ENCODE data around the gene TMEM126B.
"Not testable (repeated sequence)": the region's sequence is repeated elsewhere in the genome, so short reads cannot be mapped to it uniquely, and the experiment has no call there.

The TMEM126B gene

GRCh38 chr11:85651118-85651517 is 22.7 kb downstream of the TMEM126B start:
- DNase-seq = no peak

- no peak for DNase-seq
These were observed 24.5 kb downstream of the TMEM126B start for GRCh38 chr11:85652786-85653447.

DNA sequence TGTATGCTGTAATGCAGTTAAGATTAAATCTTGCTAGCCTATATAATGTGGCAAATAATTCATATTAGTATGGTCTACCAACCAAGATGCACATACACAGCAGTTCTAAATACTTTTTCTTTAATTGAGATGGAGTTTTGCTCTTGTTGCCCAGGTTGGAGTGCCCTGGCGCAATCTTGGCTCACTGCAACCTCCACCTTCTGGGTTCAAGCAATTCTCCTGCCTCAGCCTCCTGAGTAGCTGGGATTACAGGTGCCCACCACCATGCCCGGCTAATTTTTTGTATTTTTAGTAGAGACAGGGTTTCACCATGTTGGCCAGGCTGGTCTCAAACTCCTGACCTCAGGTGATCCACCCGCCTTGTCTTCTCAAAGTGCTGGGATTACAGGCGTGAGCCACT is 25.9 kb downstream of the TMEM126B start:
- not testable (repeated sequence) for DNase-seq

DNA sequence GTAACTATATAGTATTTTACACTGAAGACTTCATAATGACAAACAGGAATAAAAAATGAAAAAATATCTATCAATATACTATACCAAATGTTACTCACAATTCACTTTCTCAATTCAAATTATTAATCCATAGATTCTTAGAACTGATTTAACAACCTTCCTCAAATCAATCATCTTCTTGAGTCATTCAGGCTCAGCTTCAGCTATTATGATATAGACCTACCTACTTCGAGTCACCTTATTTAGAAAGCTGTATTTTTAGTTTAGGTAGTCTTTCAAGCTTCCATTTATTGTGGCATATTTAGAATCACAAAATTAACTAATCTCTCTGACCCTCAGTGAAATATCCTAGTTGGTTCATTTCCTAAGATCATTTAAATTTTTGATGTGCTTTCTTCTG is 28.4 kb downstream of the TMEM126B start:
- no peak for DNase-seq

GRCh38 chr11:85658180-85658579 is 29.8 kb downstream of the TMEM126B start:
- no peak for DNase-seq

- no peak for DNase-seq
These were observed 33.7 kb downstream of the TMEM126B start for GRCh38 chr11:85661972-85662664.

GRCh38 chr11:85663080-85663752 is 34.8 kb downstream of the TMEM126B start:
- peak in 1 of 3 experiments; percentile 65 for DNase-seq

DNA sequence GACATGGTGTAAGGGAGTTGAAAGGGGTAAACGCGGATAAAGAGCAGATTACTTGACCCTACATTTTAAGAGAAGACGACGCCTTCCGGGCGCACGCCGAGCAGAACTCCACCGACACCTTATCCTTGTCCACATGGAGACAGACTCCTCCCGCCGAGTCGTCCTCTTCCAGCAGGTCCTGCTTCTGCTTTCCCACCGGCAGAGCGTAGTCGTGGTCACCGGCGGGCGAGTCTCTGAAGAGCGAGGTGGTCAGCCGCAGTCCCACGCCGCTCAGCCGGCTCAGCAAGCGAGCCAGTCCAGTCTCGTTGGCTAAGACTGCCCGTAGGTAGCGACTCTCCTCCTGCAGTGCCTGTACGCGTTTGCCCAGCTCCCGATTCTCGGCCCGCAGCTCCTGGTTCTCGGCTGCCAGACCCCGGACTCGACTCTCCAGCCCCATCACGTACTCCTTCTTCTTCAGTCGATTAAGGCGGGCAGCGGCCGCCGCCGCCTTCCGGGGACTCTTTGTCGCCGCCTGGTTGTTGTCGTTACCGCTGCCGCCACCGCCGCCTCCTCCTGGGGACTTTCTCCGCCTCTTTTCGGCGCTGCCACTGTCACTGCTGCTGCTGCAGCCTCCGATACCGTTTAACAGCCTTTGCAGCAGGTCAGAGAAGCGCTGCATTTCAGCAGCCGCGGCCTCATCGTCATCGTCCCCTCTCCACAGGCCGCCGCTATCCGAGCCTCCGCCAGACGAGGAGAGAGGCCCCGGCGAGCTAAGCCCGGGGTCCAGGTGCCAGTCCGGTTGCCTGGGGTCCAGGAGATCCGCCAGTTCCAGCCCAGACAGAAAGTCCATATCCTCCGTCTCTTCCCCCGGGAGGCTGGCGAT is 35.6 kb downstream of the TMEM126B start:
- peak; percentile 62 to 91 (median 88) for DNase-seq

- peak; percentile 97 to 98 (median 98) for DNase-seq
These were observed 36.5 kb downstream of the TMEM126B start, which contains the start of gene CREBZF for GRCh38 chr11:85664615-85665481. Gene CREBZF (minus strand): TSS chr11:85665129. CDS start chr11:85664875, 254 bp downstream.

DNA sequence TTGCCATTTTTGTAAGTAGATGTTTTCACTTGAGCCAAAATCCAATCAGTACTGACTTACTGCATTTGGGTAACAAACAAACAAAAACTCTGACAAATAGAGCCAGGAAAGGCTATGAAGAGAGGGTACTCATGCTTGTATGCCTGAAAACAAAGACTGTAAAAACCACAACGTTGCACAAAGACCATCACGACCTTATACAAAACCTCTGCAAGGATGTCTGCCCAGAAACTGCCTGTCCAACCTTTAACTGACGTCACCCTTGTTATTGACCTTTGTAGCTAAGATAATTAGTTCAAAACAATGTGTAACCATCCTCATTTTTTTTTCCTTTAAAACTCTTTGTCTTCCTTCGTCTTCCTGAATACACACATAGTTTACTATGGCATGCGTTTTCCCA is 37.3 kb downstream of the TMEM126B start:
- no peak for DNase-seq

- no peak for DNase-seq
These were observed 38.3 kb downstream of the TMEM126B start for GRCh38 chr11:85666687-85667086.

DNA sequence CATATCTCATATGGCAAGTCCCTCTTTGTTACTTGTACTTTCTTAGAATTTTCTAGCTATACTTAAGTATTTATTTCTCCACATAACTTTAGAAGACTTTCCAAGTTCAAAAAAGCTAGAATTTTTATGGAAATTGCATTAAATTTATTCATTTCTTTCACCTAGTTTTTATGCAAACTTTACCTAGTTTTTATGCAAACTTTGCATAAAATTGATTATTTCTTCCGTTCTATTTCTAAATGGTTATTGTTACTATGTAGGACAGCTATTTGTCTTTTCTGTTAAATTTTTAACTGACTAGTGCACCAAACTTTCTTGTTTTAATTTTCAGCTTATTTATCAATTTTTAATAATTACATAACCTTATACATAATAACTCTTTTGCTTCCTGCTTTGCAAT is 39.8 kb downstream of the TMEM126B start:
- no peak for DNase-seq

DNA sequence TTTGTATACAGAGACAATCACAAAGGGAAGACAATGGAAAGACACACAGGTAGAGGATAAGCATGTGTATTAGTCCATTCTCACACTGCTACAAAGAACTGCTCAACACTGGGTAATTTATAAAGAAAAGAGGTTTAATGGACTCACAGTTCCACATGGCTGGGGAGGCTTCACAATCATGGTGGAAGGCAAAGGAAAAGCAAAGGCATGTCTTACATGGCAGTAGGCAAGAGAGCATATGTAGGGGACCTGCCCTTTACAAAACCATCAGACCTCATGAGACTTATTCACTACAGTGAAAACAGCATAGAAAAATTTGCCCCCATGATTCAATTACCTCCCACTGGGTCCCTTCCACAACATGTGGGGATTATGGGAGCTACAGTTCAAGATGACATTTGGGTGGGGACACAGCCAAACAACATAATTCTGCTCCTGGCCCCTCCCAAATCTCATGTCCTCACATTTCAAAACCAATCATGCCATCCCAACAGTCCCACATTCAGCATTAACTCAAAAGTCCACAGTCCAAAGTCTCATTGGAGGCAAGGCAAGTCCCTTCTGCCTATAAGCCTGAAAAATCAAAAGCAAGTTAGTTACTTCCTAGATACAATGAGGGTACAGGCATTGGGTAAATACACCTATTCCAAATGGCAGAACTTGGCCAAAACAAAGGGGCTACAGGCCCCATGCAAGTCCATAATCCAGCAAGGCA is 42.7 kb downstream of the TMEM126B start:
- DNase-seq = not testable (repeated sequence)

DNA sequence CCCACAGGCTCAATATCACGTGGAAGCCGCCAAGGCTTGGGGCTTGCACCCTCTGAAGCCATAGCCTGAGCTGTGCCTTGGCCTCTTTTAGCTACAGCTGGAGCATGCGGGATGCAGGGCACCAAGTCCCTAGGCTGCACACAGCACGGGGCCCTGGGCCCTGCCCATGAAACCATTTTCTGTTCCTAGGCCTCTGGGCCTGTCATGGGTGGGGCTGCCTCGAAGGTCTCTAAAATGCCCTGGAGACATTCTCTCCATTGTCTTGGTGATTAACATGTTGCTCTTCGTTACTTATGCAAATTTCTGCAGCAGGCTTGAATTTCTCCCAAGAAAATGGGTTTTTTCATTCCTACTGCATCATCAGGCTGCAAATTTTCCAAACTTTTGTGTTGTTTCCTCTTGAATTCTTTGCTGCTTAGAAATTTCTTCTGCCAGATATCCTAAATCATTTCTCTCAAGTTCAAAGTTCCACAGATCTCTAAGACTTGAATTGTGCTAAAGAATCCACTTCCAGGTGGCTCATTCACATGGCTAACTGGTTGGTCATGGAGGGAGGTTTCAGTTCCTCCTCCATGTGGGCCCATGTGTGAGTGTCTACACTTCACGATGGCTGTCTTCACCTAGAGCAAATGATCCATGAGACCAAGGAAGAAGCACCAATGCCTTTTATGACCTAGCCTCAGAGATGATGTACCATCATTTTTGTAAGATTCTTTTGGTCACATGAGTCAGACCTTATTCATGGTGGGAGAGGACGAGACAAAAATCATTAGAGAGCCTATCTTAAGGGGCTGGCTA is 43.9 kb downstream of the TMEM126B start:
- no peak for DNase-seq

DNA sequence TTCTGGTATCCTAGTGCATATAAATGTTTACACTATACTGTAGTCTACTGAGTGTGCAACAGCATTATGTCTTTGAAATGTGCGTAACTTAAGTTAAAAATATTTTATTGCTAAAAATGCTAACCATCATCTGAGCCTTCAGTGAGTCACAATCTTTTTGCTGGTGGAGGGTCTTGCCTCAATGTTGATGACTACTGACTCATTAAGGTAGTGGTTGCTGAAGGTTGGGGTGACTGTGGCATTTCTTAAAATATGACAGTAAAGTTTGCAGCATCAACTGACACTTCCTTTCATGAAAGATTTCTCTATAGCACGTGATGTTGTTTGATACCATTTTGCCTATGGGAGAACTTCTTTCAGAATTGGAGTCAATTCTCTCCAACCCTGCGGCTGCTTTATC is 45.0 kb downstream of the TMEM126B start:
- no peak for DNase-seq

DNA sequence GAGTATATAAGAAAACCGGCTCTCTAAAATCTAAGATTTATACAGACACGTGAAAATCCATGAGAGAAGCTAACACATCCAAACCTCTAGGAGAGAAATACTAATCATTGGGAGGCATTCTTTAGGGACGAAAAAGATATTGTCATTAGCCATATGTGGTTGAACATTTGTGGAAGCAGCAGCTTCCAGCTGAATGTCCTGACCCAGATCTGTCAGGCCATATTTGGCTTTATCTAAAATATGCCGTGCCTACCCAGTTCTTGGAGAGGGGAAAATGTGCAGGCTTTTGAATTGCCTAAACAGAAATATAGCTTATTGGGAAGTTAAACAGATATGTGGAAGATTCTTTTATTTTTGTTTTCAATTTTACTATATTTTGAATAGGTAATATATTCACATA is 51.2 kb downstream of the TMEM126B start:
- DNase-seq = no peak

DNA sequence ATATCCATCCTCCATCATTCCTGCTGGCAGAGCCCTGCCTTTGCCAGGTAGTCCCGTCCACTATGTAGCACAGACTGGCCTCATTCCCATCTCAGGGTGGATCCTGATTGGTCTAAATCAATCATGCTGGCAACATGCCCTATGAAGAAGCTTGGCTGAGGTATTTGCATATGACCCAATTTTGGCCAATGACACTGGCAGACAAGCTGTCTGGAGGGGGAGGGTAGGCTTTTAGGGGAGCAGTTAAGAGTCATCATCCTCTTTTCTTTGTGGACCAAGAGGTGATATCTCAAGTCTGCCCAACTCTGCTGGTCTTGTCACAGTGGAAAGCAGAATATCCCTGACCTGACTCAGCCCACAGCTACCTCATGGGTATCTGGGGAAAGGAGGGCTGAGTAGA is 52.5 kb downstream of the TMEM126B start:
- no peak for DNase-seq

DNA sequence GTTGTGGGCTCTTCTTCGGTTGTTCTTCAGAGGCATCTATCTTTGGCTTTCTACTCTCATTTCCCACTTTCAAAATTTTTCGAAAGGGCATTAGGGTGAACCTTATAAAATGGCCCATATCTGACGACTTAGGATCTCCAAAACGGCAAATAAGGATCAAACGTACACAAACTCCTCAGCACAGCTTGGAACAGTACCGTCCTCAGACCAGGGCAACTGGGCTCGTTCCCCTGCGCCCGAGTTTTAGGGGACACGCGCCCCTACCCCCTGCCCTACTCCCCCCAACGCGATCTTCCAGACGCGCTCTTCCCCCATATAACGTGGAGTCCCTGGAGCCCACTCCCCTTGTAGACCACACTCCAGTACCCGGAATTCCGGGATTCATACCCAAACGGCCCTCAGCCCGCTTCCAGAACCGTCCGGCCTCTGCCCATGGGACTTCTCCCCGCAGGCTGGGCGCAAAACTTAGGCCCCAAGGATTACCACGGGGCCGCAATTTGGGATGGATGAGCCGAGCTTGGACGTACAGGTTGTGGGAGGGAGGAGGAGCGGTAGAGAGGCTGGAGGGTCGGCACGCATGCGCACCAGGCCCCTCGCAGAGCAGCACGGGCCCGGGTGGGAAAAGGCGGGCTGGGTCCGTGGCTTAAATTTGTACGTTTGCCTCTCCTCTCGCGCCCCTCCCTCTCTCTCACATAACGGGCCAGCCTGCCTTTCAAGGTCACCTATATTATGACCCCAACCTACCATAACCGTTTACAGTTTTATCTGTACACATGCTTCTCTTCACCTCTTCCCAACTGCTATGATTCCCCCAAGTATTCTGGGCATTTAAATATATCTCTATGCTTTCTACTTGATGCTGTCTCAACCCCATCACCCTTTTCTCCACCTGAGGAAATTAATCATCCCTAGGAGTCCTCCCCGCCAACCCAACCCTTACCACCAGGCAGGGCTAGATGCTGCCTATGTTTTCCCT is 54.2 kb downstream of the TMEM126B start:
- peak in 1 of 3 experiments; percentile 44 for DNase-seq

Measured in NCI-H1417 (cell line).